ENCODE measurements around the gene RNF150.

DNA sequence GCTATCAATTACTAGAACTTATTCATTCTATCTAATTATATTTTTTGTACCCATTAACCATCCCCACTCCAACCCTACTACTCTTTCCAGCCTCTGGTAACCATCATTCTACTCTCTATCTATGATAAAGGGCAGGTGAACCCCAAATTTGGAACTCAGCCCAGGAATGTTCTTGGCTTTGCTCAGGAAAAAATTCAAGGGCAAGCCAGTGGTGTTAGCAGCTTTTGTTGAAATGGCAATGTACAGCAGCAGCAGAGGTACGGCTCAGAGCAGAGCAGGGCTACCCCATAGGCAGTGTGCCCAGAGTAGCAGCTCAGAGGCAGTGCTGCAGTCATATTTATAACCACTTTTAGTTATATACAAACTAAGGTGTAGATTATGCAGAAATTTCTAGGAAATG, 138.2 kb downstream of the RNF150 start:
- TF ChIP-seq, protein P1, sequence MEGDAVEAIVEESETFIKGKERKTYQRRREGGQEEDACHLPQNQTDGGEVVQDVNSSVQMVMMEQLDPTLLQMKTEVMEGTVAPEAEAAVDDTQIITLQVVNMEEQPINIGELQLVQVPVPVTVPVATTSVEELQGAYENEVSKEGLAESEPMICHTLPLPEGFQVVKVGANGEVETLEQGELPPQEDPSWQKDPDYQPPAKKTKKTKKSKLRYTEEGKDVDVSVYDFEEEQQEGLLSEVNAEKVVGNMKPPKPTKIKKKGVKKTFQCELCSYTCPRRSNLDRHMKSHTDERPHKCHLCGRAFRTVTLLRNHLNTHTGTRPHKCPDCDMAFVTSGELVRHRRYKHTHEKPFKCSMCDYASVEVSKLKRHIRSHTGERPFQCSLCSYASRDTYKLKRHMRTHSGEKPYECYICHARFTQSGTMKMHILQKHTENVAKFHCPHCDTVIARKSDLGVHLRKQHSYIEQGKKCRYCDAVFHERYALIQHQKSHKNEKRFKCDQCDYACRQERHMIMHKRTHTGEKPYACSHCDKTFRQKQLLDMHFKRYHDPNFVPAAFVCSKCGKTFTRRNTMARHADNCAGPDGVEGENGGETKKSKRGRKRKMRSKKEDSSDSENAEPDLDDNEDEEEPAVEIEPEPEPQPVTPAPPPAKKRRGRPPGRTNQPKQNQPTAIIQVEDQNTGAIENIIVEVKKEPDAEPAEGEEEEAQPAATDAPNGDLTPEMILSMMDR (conservative IDR thresholded peaks at IDR 0.05), result no peak
- no peak for TF ChIP-seq EZH2 (IDR thresholded peaks at IDR 0.05; ENCODE audit: low read depth)

Measured in PC-9 (cell line).